ENCODE data around the gene ZDHHC14.

DNA sequence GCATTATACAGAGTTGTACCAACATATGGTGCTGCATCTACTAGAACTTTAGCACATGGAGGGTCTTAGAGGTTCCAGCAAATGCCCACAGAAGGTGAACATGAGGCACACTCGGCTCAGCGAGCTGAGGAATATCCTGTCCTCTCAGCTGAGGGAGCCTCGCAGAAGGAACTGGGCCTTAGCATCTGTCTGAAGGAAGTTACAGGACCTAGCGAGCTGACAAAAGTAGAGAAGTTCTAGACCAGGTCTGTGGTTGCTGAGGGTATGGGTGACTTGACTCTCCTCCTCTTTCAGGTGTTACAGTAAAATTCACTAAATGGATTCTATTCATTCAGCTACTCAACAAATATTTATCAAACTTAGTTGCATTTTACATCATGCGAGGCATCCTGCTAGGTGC, 157.2 kb downstream of the ZDHHC14 start:
- TF ChIP-seq POLR2AphosphoS5 (IDR thresholded peaks at IDR 0.05): no peak
- TF ChIP-seq, protein P1, sequence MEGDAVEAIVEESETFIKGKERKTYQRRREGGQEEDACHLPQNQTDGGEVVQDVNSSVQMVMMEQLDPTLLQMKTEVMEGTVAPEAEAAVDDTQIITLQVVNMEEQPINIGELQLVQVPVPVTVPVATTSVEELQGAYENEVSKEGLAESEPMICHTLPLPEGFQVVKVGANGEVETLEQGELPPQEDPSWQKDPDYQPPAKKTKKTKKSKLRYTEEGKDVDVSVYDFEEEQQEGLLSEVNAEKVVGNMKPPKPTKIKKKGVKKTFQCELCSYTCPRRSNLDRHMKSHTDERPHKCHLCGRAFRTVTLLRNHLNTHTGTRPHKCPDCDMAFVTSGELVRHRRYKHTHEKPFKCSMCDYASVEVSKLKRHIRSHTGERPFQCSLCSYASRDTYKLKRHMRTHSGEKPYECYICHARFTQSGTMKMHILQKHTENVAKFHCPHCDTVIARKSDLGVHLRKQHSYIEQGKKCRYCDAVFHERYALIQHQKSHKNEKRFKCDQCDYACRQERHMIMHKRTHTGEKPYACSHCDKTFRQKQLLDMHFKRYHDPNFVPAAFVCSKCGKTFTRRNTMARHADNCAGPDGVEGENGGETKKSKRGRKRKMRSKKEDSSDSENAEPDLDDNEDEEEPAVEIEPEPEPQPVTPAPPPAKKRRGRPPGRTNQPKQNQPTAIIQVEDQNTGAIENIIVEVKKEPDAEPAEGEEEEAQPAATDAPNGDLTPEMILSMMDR (IDR thresholded peaks at IDR 0.05): no peak
